Measurements from ENCODE around the gene RMI2. TPM values are rescaled to one million over a fixed set of nuclear protein-coding genes. Genes with fewer than 3 reads are reported as not detected.
A peak's percentile ranks its signal among the peaks of the same experiment; 100 is the strongest.

RMI2 gene
- total RNA-seq, 2 donors from 2014 or later = 0.49 TPM; not detected in 1

DNA sequence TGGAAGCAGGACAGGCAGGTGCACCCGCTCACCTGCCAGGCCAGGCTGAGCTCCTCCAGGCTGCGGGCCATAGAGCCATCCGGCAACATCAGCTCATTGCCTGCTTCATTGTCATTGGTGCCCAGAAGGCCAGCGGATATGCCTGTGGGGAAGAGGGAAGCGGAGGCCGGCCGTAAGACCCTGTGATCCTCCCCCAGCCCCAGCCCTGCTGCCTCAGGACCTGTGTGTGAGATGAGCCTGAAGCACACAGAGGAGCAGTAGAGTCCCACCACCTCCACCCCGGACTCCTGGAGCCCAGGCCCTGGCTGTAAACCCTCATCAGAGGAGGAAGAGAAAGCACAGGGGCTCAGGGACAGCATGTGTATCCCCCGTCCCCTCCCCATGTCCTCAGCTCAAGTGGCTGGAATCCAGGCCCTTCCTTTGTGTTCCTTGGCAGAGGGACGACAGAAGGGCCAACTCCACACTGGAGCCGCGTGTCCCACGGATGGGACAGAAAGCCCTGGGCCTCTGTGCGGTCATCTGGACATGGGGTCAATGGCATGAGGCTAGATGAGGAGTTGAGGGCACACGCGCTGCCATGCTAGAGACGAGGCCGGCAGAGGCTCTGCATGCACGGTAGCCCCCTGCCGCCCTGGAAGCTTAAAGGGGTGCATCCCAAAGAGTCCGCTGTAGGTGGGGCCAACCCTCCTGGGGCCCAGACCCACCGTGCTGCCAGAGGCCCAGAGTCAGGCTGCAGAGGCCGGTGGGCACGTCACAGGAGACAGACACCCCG lies 39.1 kb downstream of the RMI2 start:
- Histone ChIP-seq H3K9me3 (no peaks in the 10 kb centered on the region), H3K4me3 (no peak overlapping the region), H3K27me3 (replicated peaks; ENCODE audit: insufficient read depth) (no peaks in the 10 kb centered on the region), H3K4me1 (ENCODE audit: control insufficient read depth in 1 of 2, low read depth in 2 of 2) (peaks cover 0 to 10% of the 10 kb centered on the region in 2 donors), H3K36me3 (no peaks in the 10 kb centered on the region), H3K27ac (no peak overlapping the region)
- TF ChIP-seq, protein P1, sequence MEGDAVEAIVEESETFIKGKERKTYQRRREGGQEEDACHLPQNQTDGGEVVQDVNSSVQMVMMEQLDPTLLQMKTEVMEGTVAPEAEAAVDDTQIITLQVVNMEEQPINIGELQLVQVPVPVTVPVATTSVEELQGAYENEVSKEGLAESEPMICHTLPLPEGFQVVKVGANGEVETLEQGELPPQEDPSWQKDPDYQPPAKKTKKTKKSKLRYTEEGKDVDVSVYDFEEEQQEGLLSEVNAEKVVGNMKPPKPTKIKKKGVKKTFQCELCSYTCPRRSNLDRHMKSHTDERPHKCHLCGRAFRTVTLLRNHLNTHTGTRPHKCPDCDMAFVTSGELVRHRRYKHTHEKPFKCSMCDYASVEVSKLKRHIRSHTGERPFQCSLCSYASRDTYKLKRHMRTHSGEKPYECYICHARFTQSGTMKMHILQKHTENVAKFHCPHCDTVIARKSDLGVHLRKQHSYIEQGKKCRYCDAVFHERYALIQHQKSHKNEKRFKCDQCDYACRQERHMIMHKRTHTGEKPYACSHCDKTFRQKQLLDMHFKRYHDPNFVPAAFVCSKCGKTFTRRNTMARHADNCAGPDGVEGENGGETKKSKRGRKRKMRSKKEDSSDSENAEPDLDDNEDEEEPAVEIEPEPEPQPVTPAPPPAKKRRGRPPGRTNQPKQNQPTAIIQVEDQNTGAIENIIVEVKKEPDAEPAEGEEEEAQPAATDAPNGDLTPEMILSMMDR (IDR thresholded peaks at IDR 0.05) = no peak
- DNase-seq (ENCODE audit: low spot score) (no peak), ATAC-seq (ENCODE audit: insufficient number of reproducible peaks, low FRiP score, low read depth) (no peak)

DNA sequence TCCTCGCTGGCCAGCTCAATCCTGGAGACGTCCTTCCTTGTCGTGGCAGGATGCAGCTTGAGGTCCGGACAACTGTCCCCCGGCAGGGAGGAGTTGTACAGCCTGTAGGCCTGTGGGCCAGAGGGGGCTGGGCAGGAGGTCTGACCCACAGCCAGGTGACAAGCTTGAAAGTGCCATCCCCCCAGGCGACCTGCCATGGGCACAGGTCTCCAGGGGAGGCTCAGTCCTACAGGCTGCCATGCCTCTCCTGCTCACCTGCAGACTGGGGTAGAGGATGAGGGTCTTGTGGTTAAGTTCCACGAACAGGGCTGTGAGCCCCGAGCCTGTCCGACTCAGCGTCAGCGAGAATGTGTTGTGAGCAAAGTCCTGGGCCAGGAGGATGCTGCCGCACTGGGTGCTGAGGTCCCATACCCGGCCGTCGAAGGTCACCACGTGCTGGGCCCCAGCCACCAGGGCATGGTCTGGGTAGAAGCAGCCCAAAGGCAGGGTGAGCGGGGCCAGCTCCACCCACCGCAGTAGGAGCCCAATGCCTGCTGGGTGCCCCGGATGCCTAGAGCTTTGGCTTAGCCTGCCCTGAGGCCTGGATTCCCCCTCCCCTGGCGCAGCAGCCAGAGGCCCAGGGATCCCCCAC lies 39.8 kb downstream of the RMI2 start:
- H3K36me3 ChIP-seq = no peaks in the 10 kb centered on the region
- ATAC-seq (ENCODE audit: insufficient number of reproducible peaks, low FRiP score, low read depth) (no peak), DNase-seq (ENCODE audit: low spot score) (no peak)
- H3K4me1 ChIP-seq (ENCODE audit: control insufficient read depth in 1 of 2, low read depth in 2 of 2) = peaks cover 0 to 10% of the 10 kb centered on the region in 2 donors
- TF ChIP-seq, protein P1 (IDR thresholded peaks at IDR 0.05) = no peak
- H3K27ac ChIP-seq = no peak overlapping the region
- H3K9me3 ChIP-seq = no peaks in the 10 kb centered on the region
- H3K27me3 ChIP-seq (replicated peaks; ENCODE audit: insufficient read depth) = no peaks in the 10 kb centered on the region
- H3K4me3 ChIP-seq = no peak overlapping the region

DNA sequence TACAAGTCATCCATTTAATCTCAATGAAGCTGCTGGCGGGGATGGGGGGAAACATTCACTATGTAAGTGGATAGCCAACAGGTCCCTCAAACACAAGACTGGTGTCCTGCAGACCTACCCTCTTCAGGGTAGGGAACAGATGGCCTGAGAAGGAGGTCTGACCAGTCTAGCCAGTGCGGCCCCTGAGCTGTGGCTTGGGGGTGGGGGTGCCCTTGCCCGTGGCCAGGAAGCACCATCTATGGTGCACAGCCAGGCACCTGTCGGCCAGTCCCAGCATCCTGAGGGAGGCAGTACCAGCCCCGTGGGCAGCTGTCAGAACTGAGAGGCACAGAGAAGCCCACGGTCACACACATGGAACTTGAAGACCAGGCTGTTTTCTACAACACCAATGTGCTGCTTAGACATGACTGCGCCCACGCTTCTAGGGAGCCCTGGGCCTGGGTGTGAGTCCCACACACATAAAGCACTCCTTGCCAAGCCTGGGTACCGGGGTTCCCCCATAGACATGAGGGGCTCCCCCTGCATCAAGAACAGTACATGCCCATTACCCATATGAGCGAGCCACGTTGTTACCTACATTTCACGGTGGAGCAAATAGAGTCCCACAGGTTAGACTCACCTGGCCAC lies 40.9 kb downstream of the RMI2 start:
- Histone ChIP-seq H3K9me3 (no peaks in the 10 kb centered on the region), H3K36me3 (no peaks in the 10 kb centered on the region), H3K4me1 (ENCODE audit: control insufficient read depth in 1 of 2, low read depth in 2 of 2) (peaks cover 0 to 10% of the 10 kb centered on the region in 2 donors), H3K27me3 (replicated peaks; ENCODE audit: insufficient read depth) (no peaks in the 10 kb centered on the region), H3K27ac (no peak overlapping the region), H3K4me3 (no peak overlapping the region)
- DNase-seq (ENCODE audit: low spot score) (no peak), ATAC-seq (ENCODE audit: insufficient number of reproducible peaks, low FRiP score, low read depth) (no peak)
- TF ChIP-seq, protein P1 (IDR thresholded peaks at IDR 0.05) = no peak

DNA sequence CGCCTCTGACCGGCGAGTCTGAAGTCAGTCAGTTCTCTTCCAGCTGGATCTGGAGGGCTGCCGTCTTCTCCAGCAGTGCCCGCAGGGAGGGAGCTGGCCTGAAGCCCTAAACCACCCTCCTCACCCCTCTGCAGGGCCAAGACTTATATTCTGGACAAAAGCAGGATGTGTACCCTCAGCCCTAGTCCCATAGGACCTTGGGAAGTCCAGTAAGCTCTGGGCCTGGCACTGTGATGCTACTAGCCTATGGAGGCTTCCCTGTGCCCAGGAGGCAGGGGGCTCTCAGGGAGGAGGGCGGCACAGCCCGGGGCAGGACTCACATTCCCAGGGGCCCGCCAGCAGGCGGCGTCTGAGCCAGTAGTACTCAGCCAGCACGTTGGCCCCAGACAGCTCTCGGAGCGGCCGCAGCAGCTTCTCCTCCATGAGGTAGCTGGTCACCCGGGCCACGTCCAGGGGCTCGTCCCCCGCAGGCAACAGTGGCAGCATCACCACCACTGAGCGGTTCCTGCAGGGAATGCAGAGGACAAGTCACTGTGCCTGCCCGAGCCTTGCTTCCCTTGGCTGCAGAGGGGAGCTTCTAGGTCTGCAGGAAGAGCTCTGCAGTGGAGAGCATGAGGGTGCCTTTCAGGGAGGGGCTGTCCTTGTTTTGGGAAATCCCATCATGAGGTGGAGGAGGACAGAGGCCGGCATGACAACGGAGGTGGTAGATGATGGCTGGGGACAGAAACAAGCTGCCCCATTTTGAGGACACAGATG lies 41.7 kb downstream of the RMI2 start:
- no peaks in the 10 kb centered on the region for H3K9me3 ChIP-seq
- peak overlapping the region; percentile 51 for H3K4me3 ChIP-seq
- H3K27me3 ChIP-seq (replicated peaks; ENCODE audit: insufficient read depth) = no peaks in the 10 kb centered on the region
- DNase-seq (ENCODE audit: low spot score) = no peak
- no peak for ATAC-seq (ENCODE audit: insufficient number of reproducible peaks, low FRiP score, low read depth)
- no peaks in the 10 kb centered on the region for H3K36me3 ChIP-seq
- no peak overlapping the region for H3K27ac ChIP-seq
- TF ChIP-seq, protein P1 (IDR thresholded peaks at IDR 0.05) = peak; percentile 59
- peaks cover 0 to 10% of the 10 kb centered on the region in 2 donors for H3K4me1 ChIP-seq (ENCODE audit: control insufficient read depth in 1 of 2, low read depth in 2 of 2)
